Measurements from ENCODE around the gene ANKH.

GRCh38 chr5:14777187-14777586, 94.4 kb downstream of the ANKH start:
- TF ChIP-seq CTCF (IDR thresholded peaks at IDR 0.05; ENCODE audit: poor library complexity, severe bottlenecking): no peak
- no peak for TF ChIP-seq POLR2AphosphoS5 (IDR thresholded peaks at IDR 0.05)
- TF ChIP-seq REST (IDR thresholded peaks at IDR 0.05; ENCODE audit: borderline replicate concordance): no peak

Data from neural cell (in vitro differentiated cells).